Measurements from ENCODE around the gene OIP5. TPM values are rescaled to one million over a fixed set of nuclear protein-coding genes. Genes with fewer than 3 reads are reported as not detected.
"Not testable (repeated sequence)": the region's sequence is repeated elsewhere in the genome, so short reads cannot be mapped to it uniquely, and the experiment has no call there.

The OIP5 gene
- total RNA-seq, 1 donor from 2014 or later: 1.1 TPM

GRCh38 chr15:41323611-41324010 is 8.8 kb downstream of the OIP5 start:
- Mint-ChIP-seq H3K27me3 (ENCODE audit: low read depth) (no peaks in the 10 kb centered on the region), H3K9me3 (ENCODE audit: low read depth) (no peaks in the 10 kb centered on the region), H3K27ac (ENCODE audit: unreplicated experiment) (no peak overlapping the region), H3K36me3 (ENCODE audit: low read depth) (no peaks in the 10 kb centered on the region), H3K4me3 (ENCODE audit: unreplicated experiment) (no peak overlapping the region), H3K4me1 (ENCODE audit: low read depth) (no peaks in the 10 kb centered on the region)
- TF ChIP-seq CTCF (IDR thresholded peaks at IDR 0.05): no peak
- no peak for DNase-seq (ENCODE audit: low spot score)

GRCh38 chr15:41320805-41321330 is 11.5 kb downstream of the OIP5 start:
- not testable (repeated sequence) for H3K27me3 Mint-ChIP-seq (ENCODE audit: low read depth); H3K9me3 Mint-ChIP-seq (ENCODE audit: low read depth); H3K4me3 Mint-ChIP-seq (ENCODE audit: unreplicated experiment); H3K27ac Mint-ChIP-seq (ENCODE audit: unreplicated experiment); H3K4me1 Mint-ChIP-seq (ENCODE audit: low read depth); DNase-seq (ENCODE audit: low spot score); H3K36me3 Mint-ChIP-seq (ENCODE audit: low read depth)

GRCh38 chr15:41309226-41309905 is 23.0 kb downstream of the OIP5 start:
- H3K27ac Mint-ChIP-seq (ENCODE audit: unreplicated experiment): no peak overlapping the region
- no peak for DNase-seq (ENCODE audit: low spot score)
- no peak for TF ChIP-seq CTCF (IDR thresholded peaks at IDR 0.05)
- no peaks in the 10 kb centered on the region for H3K9me3 Mint-ChIP-seq (ENCODE audit: low read depth)
- no peaks in the 10 kb centered on the region for H3K4me1 Mint-ChIP-seq (ENCODE audit: low read depth)
- H3K36me3 Mint-ChIP-seq (ENCODE audit: low read depth): no peaks in the 10 kb centered on the region
- H3K4me3 Mint-ChIP-seq (ENCODE audit: unreplicated experiment): no peak overlapping the region
- H3K27me3 Mint-ChIP-seq (ENCODE audit: low read depth): no peaks in the 10 kb centered on the region

GRCh38 chr15:41307679-41308078 is 24.7 kb downstream of the OIP5 start:
- no peak for DNase-seq (ENCODE audit: low spot score)
- H3K36me3 Mint-ChIP-seq (ENCODE audit: low read depth): no peaks in the 10 kb centered on the region
- TF ChIP-seq CTCF (IDR thresholded peaks at IDR 0.05): no peak

GRCh38 chr15:41304149-41304770 is 28.1 kb downstream of the OIP5 start:
- Mint-ChIP-seq H3K27ac (ENCODE audit: unreplicated experiment) (no peak overlapping the region), H3K9me3 (ENCODE audit: low read depth) (no peaks in the 10 kb centered on the region), H3K4me3 (ENCODE audit: unreplicated experiment) (no peak overlapping the region), H3K36me3 (ENCODE audit: low read depth) (peaks cover 1% of the 10 kb centered on the region), H3K27me3 (ENCODE audit: low read depth) (no peaks in the 10 kb centered on the region), H3K4me1 (ENCODE audit: low read depth) (no peaks in the 10 kb centered on the region)
- no peak for TF ChIP-seq CTCF (IDR thresholded peaks at IDR 0.05)
- DNase-seq (ENCODE audit: low spot score): no peak

More at GRCh38 chr15:41307679-41308078, 24.7 kb downstream of the OIP5 start:
- no peaks in the 10 kb centered on the region for H3K9me3 Mint-ChIP-seq (ENCODE audit: low read depth)
- H3K27me3 Mint-ChIP-seq (ENCODE audit: low read depth): no peaks in the 10 kb centered on the region
- no peak overlapping the region for H3K27ac Mint-ChIP-seq (ENCODE audit: unreplicated experiment)
- H3K4me3 Mint-ChIP-seq (ENCODE audit: unreplicated experiment): no peak overlapping the region
- H3K4me1 Mint-ChIP-seq (ENCODE audit: low read depth): no peaks in the 10 kb centered on the region

Data from chondrocyte (in vitro differentiated cells).